Liver (tissue), 2 donors: ENCODE measurements around the gene MSH3.

ENCODE experiments used
- CTCF ChIP-seq: fragments of 150-350 bp; IDR thresholded peaks from 2 replicates; pipeline ENCODE4 v1.5.1; 2017; ENCODE audit warnings: improper control_type of control experiment, low read depth, low read length; ENCODE audit not compliant: missing input control
- FOXA1 ChIP-seq: IDR thresholded peaks from 2 replicates; pipeline ENCODE4 v1.6.1; 2016; ENCODE audit warnings: antibody characterized with exemption
- REST ChIP-seq: IDR thresholded peaks from 2 replicates; pipeline ENCODE4 v1.6.1; 2016; ENCODE audit warnings: antibody characterized with exemption, mild to moderate bottlenecking
- ZBTB33 ChIP-seq: IDR thresholded peaks from 2 replicates; pipeline ENCODE4 v1.6.1; 2016; ENCODE audit warnings: antibody characterized with exemption
- TF ChIP-seq, protein P1 (sequence below): IDR thresholded peaks from 2 replicates; pipeline ENCODE4 v1.6.1; 2016; ENCODE audit warnings: antibody characterized with exemption
- donor health status: healthy.

DNA sequence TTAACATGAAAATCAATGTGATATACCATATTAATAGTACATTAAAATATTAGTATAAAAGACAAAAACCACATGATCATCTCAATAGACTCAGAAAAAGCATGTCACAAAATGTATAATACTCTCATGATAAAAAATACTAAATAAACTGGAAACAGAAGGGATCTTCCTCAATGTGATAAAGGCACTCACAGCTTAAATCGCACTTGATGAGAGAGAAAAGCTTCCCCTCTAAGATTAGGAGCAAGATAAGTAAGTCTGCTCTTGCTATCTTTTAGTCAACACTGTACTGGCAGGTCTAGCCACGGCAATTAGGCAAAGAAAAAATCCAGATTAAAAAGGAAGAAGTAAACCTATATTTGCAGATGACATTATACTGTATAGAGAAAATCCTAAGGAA, 21.8 kb upstream of the MSH3 start:
- TF ChIP-seq, protein P1, sequence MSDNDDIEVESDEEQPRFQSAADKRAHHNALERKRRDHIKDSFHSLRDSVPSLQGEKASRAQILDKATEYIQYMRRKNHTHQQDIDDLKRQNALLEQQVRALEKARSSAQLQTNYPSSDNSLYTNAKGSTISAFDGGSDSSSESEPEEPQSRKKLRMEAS: no peak
- TF ChIP-seq FOXA1: no peak
- TF ChIP-seq CTCF: no peak
- no peak for TF ChIP-seq REST
- no peak for TF ChIP-seq ZBTB33
